Gastrocnemius medialis (tissue), 4 donors: ENCODE results near the gene GTF3C1.

ENCODE experiments used
- CTCF ChIP-seq, 5 experiments: fragments of 450-650 bp in 3 of 5; fragments of 200-600 bp in 2 of 5; sonication (generic) in 2 of 5; IDR thresholded peaks in 4 of 5; conservative IDR thresholded peaks in 1 of 5; 1 replicate in 4 of 5; 2 replicates in 1 of 5; pipeline ENCODE4 v1.5.1; 2016 to 2019; ENCODE audit warnings: antibody characterized with exemption in 5 of 5, mild to moderate bottlenecking in 3 of 5, moderate library complexity in 3 of 5
- POLR2A ChIP-seq, 2 donors: fragments of 450-650 bp; IDR thresholded peaks; one replicate each; pipeline ENCODE4 v1.6.1; 2017; ENCODE audit warnings: antibody characterized with exemption in 2 of 2, mild to moderate bottlenecking in 2 of 2, moderate library complexity in 2 of 2

DNA sequence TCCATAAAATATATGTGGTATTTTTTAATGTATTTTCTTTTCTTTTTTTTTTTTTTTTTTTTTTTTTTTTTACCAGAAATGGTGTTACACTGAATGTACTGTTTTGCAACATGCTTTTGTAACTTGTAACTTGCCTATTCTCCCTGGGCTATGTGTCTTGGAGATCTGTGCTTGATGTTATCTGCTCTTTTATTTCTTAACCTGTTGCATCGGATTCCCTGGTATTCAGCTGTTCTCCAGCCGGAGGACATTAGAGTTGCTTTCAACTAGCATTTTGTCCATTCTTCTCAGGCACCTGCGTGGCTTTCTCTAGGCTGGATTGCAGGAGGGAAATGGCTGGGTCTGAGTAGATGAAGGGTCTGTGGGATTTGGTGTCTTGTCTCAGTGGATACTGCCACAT, 47.6 kb upstream of the GTF3C1 start:
- TF ChIP-seq CTCF (IDR thresholded peaks at IDR 0.05 in 4 of 5, conservative IDR thresholded peaks at IDR 0.05 in 1 of 5) (no peak), POLR2A (IDR thresholded peaks at IDR 0.05) (no peak)
